GM18511 (cell line): ENCODE data around the gene GRK5.

Source experiments
- ATAC-seq: cut with Tn5 transposase; IDR thresholded peaks from one replicate; pipeline ENCODE4 v1.9.1; 2021; ENCODE audit warnings: mild to moderate bottlenecking, moderate library complexity; ENCODE audit not compliant: unreplicated experiment

GRK5 gene

GRCh38 chr10:119415121-119415520 lies 207.8 kb downstream of the GRK5 start:
- no peak for ATAC-seq

- ATAC-seq: no peak
These were observed 208.4 kb downstream of the GRK5 start for GRCh38 chr10:119415536-119416503.

GRCh38 chr10:119416855-119417254 lies 209.5 kb downstream of the GRK5 start:
- ATAC-seq: peak; percentile 81

- ATAC-seq: no peak
These were observed 210.5 kb downstream of the GRK5 start for GRCh38 chr10:119417852-119418251.

- no peak for ATAC-seq
These were observed 211.0 kb downstream of the GRK5 start for GRCh38 chr10:119418362-119418761.

GRCh38 chr10:119419931-119420330 lies 212.6 kb downstream of the GRK5 start:
- no peak for ATAC-seq

- no peak for ATAC-seq
These were observed 213.8 kb downstream of the GRK5 start for GRCh38 chr10:119420950-119421875.

GRCh38 chr10:119421891-119422681 lies 214.7 kb downstream of the GRK5 start:
- ATAC-seq: no peak

GRCh38 chr10:119422682-119423509 lies 215.5 kb downstream of the GRK5 start:
- no peak for ATAC-seq

GRCh38 chr10:119423510-119424257 lies 216.3 kb downstream of the GRK5 start:
- ATAC-seq: no peak

- ATAC-seq: no peak
These were observed 217.0 kb downstream of the GRK5 start for GRCh38 chr10:119424258-119424975.

GRCh38 chr10:119425102-119425880 lies 217.9 kb downstream of the GRK5 start:
- ATAC-seq: no peak

- no peak for ATAC-seq
These were observed 218.5 kb downstream of the GRK5 start for GRCh38 chr10:119425881-119426170.

GRCh38 chr10:119426699-119427098 lies 219.3 kb downstream of the GRK5 start:
- ATAC-seq: no peak

GRCh38 chr10:119427263-119427864 lies 220.0 kb downstream of the GRK5 start:
- no peak for ATAC-seq

- ATAC-seq: no peak
These were observed 221.4 kb downstream of the GRK5 start for GRCh38 chr10:119428789-119429188.

- no peak for ATAC-seq
These were observed 222.4 kb downstream of the GRK5 start for GRCh38 chr10:119429771-119430170.
